WTC11 (cell line): Measurements from ENCODE around the gene CEP72.

Experiments used
- AFF4 ChIP-seq: sonication (generic); formaldehyde crosslinking; IDR thresholded peaks from 2 replicates; pipeline ENCODE4 v1.8.1; 2023; ENCODE audit warnings: mild to moderate bottlenecking, missing genetic modification reagents, borderline replicate concordance
- CTCF ChIP-seq: fragments of 200-600 bp; IDR thresholded peaks from 2 replicates; pipeline ENCODE4 v1.8.0; 2022; ENCODE audit warnings: antibody characterized with exemption
- E2F1 ChIP-seq: sonication (generic); formaldehyde crosslinking; IDR thresholded peaks from 2 replicates; pipeline ENCODE4 v1.8.0; 2022; ENCODE audit warnings: mild to moderate bottlenecking, missing genetic modification reagents
- IRF1 ChIP-seq: sonication (generic); formaldehyde crosslinking; IDR thresholded peaks from 2 replicates; pipeline ENCODE4 v1.8.0; 2023; ENCODE audit warnings: missing genetic modification reagents
- MLX ChIP-seq: sonication (generic); formaldehyde crosslinking; IDR thresholded peaks from 2 replicates; pipeline ENCODE4 v1.8.1; 2023; ENCODE audit warnings: mild to moderate bottlenecking, missing genetic modification reagents, moderate library complexity
- PRDM15 ChIP-seq: sonication (generic); formaldehyde crosslinking; IDR thresholded peaks from 2 replicates; pipeline ENCODE4 v1.8.0; 2022; ENCODE audit warnings: missing genetic modification reagents
- ZNF138 ChIP-seq: sonication (generic); formaldehyde crosslinking; conservative IDR thresholded peaks from 2 replicates; pipeline ENCODE4 v1.8.1; 2022; ENCODE audit warnings: mild to moderate bottlenecking, moderate library complexity, missing genetic modification reagents

GRCh38 chr5:567664-568060, 44.5 kb upstream of the CEP72 start:
- TF ChIP-seq IRF1 (CRISPR knock-in tag) = no peak
- TF ChIP-seq CTCF = no peak
- TF ChIP-seq PRDM15 (CRISPR knock-in tag) = no peak
- TF ChIP-seq ZNF138 (CRISPR knock-in tag) = no peak
- TF ChIP-seq E2F1 (CRISPR knock-in tag) = no peak
- TF ChIP-seq MLX (CRISPR knock-in tag) = no peak
- no peak for TF ChIP-seq AFF4 (CRISPR knock-in tag)
